ENCODE measurements around the gene KIF20A.
"Not testable (repeated sequence)": the region's sequence is repeated elsewhere in the genome, so short reads cannot be mapped to it uniquely, and the experiment has no call there.

Gene KIF20A

DNA sequence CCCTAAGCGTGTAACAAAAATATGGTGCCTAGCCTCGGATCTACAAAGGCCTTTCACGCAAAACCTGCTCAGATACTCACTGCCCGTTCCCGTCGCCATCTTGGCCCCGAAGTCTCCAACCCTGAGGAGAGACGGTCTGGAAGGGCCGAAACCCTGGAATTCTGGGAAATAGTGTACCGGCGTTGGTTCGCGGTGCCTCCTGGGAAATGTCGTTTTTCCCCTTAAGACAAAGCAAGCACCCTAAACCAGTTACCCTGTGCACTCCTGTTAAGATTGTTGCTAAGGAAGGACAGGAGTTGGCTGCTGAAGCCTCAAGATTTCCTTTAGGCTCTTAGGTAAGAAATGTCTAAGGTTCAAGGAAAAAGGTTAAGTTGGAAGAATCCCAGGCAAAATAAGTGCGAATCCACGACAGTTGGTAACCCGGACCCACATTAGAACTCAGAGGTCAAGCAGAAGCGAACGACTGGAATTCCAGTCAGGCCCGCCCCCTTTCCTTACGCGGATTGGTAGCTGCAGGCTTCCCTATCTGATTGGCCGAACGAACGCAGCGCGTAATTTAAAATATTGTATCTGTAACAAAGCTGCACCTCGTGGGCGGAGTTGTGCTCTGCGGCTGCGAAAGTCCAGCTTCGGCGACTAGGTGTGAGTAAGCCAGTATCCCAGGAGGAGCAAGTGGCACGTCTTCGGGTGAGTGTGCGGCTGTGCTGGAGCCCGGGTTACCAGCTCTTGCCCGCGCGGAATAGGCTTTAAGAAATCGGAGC lies at the start of gene KIF20A, which contains the start of gene BRD8:
Gene KIF20A, plus strand, starts transcription at position 597 of the 761 bp plus-strand sequence. CDS start 569 bp downstream, outside the sequence.
Gene BRD8, minus strand, starts transcription at position 115 of the 761 bp plus-strand sequence. Its CDS starts 16 bp downstream, at position 99.
- DNase-seq (peak; percentile 80 to 89), ATAC-seq (peak; percentile 92)
- Mint-ChIP-seq H3K27ac (peak within 1 kb of the TSS in 1 of 2 donors; percentile 64), H3K9me3 (no peaks in the 10 kb centered on the region), H3K4me1 (peaks cover 9% of the 10 kb centered on the region), H3K4me3 (no peak within 1 kb of the TSS), H3K27me3 (no peaks in the 10 kb centered on the region)

DNA sequence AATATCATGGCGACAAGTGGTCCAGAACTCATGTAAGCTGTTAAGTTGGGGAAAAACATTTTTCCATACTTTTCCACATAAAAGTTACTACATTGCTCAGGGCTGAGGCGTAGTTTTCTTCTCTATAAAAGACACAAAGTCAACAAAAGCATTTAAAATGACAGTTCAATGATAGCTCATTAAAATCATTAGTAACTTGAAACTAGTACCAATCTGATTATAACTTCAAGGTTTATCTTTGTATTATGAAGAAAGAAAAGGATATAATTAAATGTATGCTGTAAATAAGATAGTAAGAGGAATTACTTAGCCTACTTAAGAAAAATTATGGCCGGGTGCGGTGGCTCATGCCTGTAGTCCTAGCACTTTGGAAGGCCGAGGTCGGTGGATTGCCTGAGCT lies 49.6 kb upstream of the KIF20A start:
- peaks cover 9% of the 10 kb centered on the region for H3K27me3 Mint-ChIP-seq
- H3K27ac Mint-ChIP-seq, result no peak overlapping the region
- no peak overlapping the region for H3K4me3 Mint-ChIP-seq
- ATAC-seq, result no peak
- H3K4me1 Mint-ChIP-seq, result no peaks in the 10 kb centered on the region
- no peaks in the 10 kb centered on the region for H3K9me3 Mint-ChIP-seq
- no peak for DNase-seq

DNA sequence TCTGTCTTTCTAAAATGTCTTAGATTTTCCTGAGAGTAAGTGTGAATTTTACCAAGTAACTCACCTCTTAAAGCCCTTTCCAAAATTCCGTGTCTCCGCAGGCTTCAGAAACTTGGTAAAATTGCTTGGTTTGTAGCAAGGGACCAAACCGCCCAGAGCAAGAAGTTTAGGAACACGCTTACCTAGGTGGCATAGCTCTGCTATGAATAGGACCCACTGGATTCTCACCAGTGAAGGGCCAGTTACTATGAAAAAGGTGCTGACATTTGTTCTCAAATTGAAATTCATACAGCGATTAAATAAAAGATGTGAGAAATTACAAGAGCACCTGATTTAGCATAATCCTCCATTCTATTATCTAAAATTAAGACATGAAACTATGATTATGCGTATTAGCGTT lies 46.4 kb upstream of the KIF20A start:
- ATAC-seq (no peak), DNase-seq (no peak)
- Mint-ChIP-seq H3K4me3 (no peak overlapping the region), H3K27me3 (peaks cover 8% of the 10 kb centered on the region), H3K4me1 (no peaks in the 10 kb centered on the region), H3K9me3 (no peaks in the 10 kb centered on the region), H3K27ac (no peak overlapping the region)

DNA sequence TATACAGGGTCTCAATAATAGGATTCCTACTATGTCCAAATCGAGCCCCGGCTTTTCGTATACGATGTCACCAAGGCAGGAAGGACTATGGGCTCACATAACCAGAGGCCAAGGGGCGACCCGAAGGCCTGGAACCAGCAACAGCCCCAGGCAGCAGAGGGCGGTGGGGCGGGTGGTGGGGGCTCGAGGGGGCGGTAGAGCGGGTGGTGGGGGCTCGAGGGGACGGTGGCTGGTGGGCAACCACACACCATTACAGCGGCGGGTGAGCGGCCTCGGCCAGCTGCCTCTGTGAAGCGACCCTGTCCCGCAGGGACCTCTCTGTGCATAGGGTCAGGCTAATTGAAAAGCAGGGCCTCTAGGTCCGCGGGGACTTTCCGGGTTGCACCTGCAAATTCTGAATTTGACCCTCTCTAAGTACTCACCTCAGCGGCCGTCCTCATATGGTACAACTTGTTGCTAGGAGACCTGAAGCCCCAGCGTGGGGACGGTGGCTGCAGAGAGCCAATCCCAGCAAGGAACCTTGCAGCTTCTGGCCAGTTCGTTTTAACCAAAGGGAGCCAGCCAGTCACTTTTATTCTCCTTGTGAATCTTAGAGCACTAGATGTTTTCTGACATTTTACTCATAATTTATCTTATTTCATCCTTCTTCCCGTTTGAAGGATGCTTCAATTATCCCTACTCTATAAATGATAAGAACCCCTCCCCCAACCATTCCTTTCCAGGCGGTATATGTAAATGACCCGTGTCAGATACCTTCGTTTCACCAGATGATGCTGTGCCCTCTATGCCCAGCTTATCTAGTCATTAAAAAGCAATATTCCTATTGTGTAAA lies 39.7 kb upstream of the KIF20A start, which contains the start of gene NME5:
Gene NME5, minus strand, starts transcription at position 480 of the 832 bp plus-strand sequence. CDS start 648 bp downstream, outside the sequence.
- DNase-seq (peak in 1 of 2 donors; percentile 16), ATAC-seq (peak; percentile 58)
- Mint-ChIP-seq H3K27ac (no peak within 1 kb of the TSS), H3K4me3 (peak within 1 kb of the TSS; percentile 32 to 49), H3K9me3 (no peaks in the 10 kb centered on the region), H3K27me3 (peaks cover 12% of the 10 kb centered on the region), H3K4me1 (no peaks in the 10 kb centered on the region)

- H3K4me1 Mint-ChIP-seq, result no peaks in the 10 kb centered on the region
- peaks cover 12% of the 10 kb centered on the region for H3K27me3 Mint-ChIP-seq
- DNase-seq (no peak), ATAC-seq (no peak)
- no peaks in the 10 kb centered on the region for H3K9me3 Mint-ChIP-seq
- H3K27ac Mint-ChIP-seq, result no peak overlapping the region
- no peak overlapping the region for H3K4me3 Mint-ChIP-seq
These were observed 39.2 kb upstream of the KIF20A start for GRCh38 chr5:138139781-138140090.

- Mint-ChIP-seq H3K4me1 (no peaks in the 10 kb centered on the region), H3K27ac (no peak overlapping the region), H3K9me3 (no peaks in the 10 kb centered on the region), H3K27me3 (peaks cover 12% of the 10 kb centered on the region), H3K4me3 (no peak overlapping the region)
- DNase-seq, result no peak
- no peak for ATAC-seq
These were observed 38.6 kb upstream of the KIF20A start for GRCh38 chr5:138140268-138140667.

GRCh38 chr5:138141734-138142133 lies 37.2 kb upstream of the KIF20A start:
- ATAC-seq (no peak), DNase-seq (no peak)
- Mint-ChIP-seq H3K27ac (no peak overlapping the region), H3K27me3 (peaks cover 12% of the 10 kb centered on the region), H3K4me1 (no peaks in the 10 kb centered on the region), H3K9me3 (no peaks in the 10 kb centered on the region), H3K4me3 (no peak overlapping the region)

DNA sequence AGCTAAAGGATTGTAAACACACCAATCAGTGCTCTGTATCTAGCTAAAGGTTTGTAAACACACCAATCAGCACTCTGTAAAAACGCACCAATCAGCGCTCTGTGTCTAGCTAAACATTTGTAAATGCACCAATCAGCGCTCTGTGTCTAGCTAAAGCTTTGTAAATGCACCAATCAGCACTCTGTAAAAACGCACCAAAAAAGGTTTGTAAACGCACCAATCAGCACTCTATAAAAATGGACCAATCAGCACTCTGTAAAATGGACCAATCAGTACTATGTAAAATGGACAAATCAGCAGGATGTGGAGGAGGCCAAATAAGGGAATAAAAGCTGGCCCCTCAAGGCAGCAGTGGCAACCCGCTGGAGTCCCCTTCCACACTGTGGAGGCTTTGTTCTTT lies 35.3 kb upstream of the KIF20A start:
- not testable (repeated sequence) for H3K9me3 Mint-ChIP-seq, H3K27me3 Mint-ChIP-seq, ATAC-seq, H3K27ac Mint-ChIP-seq, DNase-seq, H3K4me1 Mint-ChIP-seq, H3K4me3 Mint-ChIP-seq

DNA sequence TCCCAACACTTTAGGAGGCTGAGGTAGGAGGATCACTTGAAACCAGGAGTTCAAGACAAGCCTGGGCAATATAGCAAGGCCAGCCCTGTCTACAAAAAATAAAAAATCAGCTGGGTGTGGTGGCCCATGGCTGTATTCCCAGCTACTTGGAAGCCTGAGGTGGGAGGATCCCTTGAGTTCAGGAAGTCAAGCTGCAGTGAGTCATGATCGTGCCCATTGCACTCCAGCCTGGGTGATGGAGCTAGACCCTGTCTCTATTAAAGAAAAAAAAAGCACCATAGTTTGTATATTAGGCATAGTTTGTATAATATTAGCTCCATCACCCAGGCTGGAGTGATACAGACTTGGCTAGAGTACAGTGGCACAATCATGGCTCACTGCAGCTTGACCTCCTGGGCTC lies 30.1 kb upstream of the KIF20A start:
- Mint-ChIP-seq H3K4me3 (no peak overlapping the region), H3K4me1 (no peaks in the 10 kb centered on the region), H3K9me3 (no peaks in the 10 kb centered on the region), H3K27ac (no peak overlapping the region), H3K27me3 (no peaks in the 10 kb centered on the region)
- no peak for ATAC-seq
- DNase-seq, result no peak

DNA sequence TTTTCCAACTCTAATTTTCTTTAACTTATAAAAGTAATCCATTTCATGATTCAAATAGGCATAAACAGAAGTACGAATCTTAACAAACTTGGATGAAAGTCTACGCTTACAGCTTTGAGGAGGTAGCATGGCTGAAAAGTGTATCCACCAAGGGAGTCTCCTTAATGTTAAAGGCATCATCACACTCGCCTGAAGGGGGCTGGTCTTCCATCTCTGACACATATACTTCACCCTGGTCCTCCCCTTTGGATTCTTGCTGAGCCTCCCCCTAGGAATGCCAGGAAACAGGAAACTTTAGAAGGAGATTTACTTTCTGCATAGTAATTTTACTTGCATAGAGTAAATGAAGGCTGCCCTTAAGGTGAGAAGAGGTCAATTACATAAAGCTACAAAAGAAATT lies 29.4 kb upstream of the KIF20A start:
- ATAC-seq, result no peak
- Mint-ChIP-seq H3K4me1 (no peaks in the 10 kb centered on the region), H3K27ac (no peak overlapping the region), H3K27me3 (no peaks in the 10 kb centered on the region), H3K9me3 (no peaks in the 10 kb centered on the region), H3K4me3 (no peak overlapping the region)
- DNase-seq, result no peak

DNA sequence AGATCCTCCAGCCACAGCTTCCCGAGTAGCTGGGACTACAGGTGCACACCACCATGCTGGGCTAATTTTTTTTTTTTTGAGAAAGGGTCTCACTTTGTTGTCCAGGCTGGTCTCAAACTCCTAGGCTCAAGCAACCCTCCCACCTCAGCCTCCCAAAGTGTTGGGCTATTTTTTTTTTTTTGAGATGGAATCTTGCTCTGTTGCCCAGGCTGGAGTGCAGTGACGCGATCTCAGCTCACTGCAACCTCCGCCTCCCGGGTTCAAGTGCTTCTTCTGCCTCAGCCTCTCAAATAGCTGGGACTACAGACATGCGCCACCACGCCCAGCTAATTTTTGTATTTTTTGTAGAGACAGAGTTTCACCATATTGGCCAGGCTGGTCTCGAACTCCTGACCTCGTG lies 22.9 kb upstream of the KIF20A start:
- H3K27me3 Mint-ChIP-seq, DNase-seq, H3K4me1 Mint-ChIP-seq, H3K4me3 Mint-ChIP-seq, H3K9me3 Mint-ChIP-seq, H3K27ac Mint-ChIP-seq, ATAC-seq: not testable (repeated sequence)

DNA sequence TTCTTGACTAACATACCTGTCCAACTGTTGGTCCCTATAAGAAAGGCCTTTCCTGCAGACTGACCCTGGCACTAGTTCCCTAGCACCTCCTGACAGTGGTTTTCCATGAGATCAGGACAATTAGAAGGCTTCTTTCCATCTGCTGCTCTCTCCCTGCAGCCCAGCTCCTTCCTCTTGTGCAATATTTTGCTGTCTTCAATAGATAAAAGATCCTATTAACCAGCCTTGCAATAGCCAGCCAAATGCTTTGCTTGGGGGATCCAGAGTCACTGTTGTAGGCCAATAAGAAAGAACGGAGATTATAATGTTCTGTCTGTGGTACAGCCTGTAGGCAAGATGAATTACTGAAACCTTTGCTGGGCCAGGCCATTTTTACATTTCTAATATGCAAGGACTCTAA lies 21.3 kb upstream of the KIF20A start:
- no peaks in the 10 kb centered on the region for H3K27me3 Mint-ChIP-seq
- H3K4me1 Mint-ChIP-seq, result no peaks in the 10 kb centered on the region
- no peak overlapping the region for H3K27ac Mint-ChIP-seq
- H3K4me3 Mint-ChIP-seq, result no peak overlapping the region
- ATAC-seq (no peak), DNase-seq (no peak)
- H3K9me3 Mint-ChIP-seq, result no peaks in the 10 kb centered on the region

- DNase-seq, result no peak
- Mint-ChIP-seq H3K4me3 (no peak overlapping the region), H3K27me3 (no peaks in the 10 kb centered on the region), H3K27ac (no peak overlapping the region), H3K4me1 (no peaks in the 10 kb centered on the region), H3K9me3 (no peaks in the 10 kb centered on the region)
- no peak for ATAC-seq
These were observed 19.2 kb upstream of the KIF20A start for GRCh38 chr5:138159666-138160065.

GRCh38 chr5:138160706-138161105 lies 18.2 kb upstream of the KIF20A start:
- DNase-seq (no peak), ATAC-seq (no peak)
- H3K27ac Mint-ChIP-seq, result no peak overlapping the region
- H3K4me3 Mint-ChIP-seq, result no peak overlapping the region
- no peaks in the 10 kb centered on the region for H3K9me3 Mint-ChIP-seq
- H3K4me1 Mint-ChIP-seq, result no peaks in the 10 kb centered on the region
- no peaks in the 10 kb centered on the region for H3K27me3 Mint-ChIP-seq

DNA sequence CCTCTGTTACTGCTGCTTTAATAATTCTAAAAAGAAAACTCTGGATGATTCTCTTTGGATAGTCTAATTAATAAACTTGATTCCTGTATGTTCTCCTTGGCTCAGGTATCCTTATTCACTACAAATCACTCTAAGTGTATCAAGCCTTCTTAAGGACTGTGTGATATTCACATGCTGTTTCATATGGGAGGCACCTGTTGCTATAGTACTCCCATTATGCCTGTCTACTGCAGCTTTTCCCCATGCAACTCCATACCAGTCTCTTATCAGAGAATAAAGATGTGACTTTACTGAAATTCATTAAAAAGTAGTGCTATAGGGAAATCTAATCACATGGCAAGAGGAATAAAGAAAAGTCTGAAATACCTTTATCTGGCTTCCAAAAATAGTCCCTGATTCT lies 15.2 kb upstream of the KIF20A start:
- no peaks in the 10 kb centered on the region for H3K4me1 Mint-ChIP-seq
- no peaks in the 10 kb centered on the region for H3K9me3 Mint-ChIP-seq
- no peak overlapping the region for H3K27ac Mint-ChIP-seq
- no peak for ATAC-seq
- no peaks in the 10 kb centered on the region for H3K27me3 Mint-ChIP-seq
- H3K4me3 Mint-ChIP-seq, result no peak overlapping the region
- DNase-seq, result no peak

DNA sequence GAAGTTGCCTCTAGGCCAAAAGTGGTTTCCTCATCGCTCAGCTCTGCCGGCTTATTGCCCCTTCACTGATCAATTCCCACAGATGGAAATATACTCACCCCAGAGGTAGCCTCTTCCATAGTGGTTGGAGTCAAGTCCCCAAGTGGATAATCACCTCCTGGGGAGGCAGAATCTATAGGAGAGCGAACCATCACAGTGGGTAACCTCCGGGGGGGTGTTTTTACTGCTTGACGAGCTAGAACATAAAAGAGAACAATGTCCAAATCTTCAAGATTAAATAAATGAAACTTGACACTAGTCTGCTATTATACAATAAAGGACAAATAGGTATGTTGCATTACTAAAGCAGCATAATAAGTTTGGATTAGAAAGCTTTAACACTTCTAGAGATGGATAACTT lies 9.8 kb upstream of the KIF20A start:
- Mint-ChIP-seq H3K27ac (no peak overlapping the region), H3K27me3 (no peaks in the 10 kb centered on the region), H3K9me3 (no peaks in the 10 kb centered on the region), H3K4me1 (no peaks in the 10 kb centered on the region), H3K4me3 (no peak overlapping the region)
- DNase-seq (no peak), ATAC-seq (no peak)

Measured in stimulated activated naive CD8-positive, alpha-beta T cell treated with anti-CD3 and anti-CD28 coated beads, Interleukin-15, amount 100 ng/mL, for 72 hours (primary cell).